NCI-H2227 treated with DMSO at 0.1 percent for 48 hours (cell line): Measurements from ENCODE around the gene B4GALT2.

Experiments
- DNase-seq: peaks from one replicate; lab custom pipeline; 2025; lab: John Stamatoyannopoulos, UW

B4GALT2 gene

DNA sequence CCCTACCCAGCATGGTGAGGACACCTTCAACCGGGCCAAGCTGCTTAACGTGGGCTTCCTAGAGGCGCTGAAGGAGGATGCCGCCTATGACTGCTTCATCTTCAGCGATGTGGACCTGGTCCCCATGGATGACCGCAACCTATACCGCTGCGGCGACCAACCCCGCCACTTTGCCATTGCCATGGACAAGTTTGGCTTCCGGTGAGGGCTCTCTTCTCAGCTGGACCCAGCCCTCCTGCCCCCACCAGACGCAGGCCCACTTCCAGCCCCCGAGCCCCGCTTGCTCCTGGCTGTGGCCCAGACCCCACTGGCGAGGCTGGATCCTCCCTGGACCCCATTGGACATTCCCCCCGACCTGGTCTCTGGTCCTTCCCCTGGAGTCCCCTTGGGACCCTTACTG, 5.8 kb downstream of the B4GALT2 start:
- no peak for DNase-seq

- DNase-seq, result no peak
These were observed 7.1 kb downstream of the B4GALT2 start for GRCh38 chr1:43985984-43986595.

- DNase-seq, result no peak
These were observed 7.7 kb downstream of the B4GALT2 start for GRCh38 chr1:43986712-43987111.

- DNase-seq, result no peak
These were observed 8.3 kb downstream of the B4GALT2 start for GRCh38 chr1:43987159-43987902.

GRCh38 chr1:43990271-43991199, 11.5 kb downstream of the B4GALT2 start:
- no peak for DNase-seq

DNA sequence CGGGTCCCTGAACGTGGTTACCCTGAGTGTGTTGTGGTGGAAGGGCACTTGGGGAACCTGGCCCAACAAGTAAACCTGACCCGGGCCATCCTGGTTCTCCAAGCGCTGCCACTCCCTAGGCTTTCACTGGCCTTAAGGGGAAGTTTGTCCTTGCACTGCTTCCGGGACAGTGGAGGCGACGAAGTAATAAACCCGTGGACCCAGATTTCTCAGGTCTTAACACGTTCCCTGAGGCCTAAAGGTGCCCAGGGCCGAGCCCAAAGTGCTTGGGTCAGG, 12.1 kb downstream of the B4GALT2 start:
- DNase-seq, result no peak

DNA sequence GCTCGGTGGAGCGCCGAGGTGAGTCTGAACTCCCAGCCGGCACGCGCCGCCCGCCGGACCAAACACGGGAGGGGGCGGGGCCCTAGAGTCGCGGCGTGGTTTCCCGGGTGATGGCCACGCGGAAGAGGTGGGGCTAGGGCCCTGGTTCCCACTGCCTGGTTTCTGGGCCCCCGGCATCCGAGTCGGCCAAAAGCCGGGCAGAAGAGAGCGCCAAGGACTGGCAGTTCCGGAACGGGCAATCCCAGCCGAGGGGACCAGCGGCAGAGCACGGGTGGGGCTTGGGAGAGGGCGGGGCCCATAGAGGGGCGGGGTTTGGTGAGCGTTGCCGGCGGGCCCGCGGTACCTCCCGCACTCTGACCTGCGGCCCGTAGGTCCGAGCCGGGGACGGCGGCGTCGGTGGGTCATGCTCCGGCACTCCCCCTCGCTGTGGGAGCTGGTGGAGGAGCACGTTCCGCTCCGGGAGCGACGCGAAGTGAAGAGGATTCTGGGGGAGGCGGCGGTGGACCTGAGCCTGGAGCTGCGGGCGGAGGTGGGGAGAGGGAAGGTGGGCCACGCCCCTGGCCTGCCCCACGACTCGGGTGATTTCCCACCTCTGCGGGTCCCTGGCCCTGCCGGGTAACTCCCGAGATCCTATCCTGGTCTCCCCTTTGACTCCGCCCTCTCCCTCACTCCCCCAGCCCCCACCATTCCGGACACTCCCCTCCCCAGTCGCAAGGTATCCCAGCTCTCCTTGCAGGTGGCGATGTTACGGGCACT, 12.6 kb downstream of the B4GALT2 start, which contains the start of gene CCDC24:
Gene CCDC24, plus strand, starts transcription at position 124 of the 756 bp plus-strand sequence. Its CDS starts 280 bp downstream, at position 404.
- DNase-seq, result peak; percentile 85

DNA sequence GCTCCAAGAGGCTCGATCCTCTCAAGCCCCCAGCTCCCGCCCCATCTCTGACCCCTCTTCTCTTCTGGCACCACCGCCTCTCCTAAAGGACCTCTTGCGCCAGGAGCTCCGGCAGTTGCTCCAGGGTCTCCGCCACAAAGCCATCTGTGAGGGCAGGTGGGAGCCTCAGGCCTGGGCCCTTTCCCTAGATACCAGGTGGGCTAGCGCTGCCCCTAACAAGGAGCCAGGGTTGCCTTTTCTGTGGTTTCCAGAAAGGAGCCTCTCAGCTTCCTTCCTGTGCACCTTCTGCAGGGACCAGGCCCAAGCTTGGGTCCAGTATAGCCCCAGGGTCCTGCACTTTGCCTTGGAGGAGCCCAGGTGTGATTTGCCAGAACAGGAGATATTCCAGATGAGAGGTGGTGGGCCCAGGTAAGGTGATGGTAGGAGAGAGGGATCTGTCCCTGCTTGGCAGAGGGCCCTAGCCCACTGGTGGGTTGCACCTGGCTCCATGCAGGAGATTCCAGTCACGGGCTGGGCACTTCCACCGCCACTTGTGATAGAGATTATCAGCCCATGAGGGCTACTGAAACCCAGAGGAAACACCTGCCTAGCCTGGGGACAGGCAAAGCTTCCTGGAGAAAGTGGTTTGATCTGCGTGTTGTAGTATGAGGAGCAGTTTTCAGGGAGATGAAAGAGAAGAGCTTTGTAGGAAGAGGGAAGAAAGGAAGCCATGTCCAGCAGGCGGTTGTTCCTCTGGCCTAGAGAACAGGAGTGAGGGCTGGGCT, 13.4 kb downstream of the B4GALT2 start:
- DNase-seq, result no peak

DNA sequence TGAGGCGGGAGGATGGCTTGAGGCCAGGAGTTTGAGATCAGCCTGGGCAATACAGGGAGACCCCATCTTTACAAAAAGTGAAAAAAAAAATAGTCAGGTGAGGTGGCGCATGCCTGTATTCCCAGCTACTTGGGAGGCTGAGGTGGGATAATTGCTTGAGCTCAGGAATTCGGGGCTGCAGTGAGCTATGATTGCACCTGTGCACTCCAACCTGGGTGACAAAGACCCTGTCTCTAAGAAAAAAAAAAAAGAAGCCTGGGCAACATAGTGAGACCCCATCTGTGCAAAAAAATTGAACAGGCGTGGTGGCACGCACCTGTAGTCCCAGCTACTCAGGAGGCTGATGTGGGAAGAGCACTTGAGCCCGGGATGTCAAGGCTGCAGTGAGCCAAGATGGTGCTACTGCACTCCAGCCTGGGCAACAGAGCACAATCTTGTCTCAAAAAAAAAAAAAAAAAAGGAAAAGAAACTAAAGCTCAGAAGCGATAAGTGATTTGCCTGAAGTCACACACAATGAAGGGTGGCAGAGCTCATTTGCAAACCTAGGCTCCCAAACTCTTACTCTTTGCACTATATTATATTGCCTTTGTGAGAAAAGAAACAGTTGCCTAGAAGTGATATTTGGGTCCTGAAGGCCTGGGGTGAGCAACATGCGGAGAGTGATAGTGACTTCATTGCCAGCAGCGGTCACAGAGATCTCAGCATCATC, 14.3 kb downstream of the B4GALT2 start:
- DNase-seq, result no peak

- no peak for DNase-seq
These were observed 15.1 kb downstream of the B4GALT2 start for GRCh38 chr1:43994071-43994470.

GRCh38 chr1:43994794-43995790, 16.1 kb downstream of the B4GALT2 start:
- no peak for DNase-seq

- DNase-seq, result no peak
These were observed 17.1 kb downstream of the B4GALT2 start for GRCh38 chr1:43995984-43996732.

- no peak for DNase-seq
These were observed 17.7 kb downstream of the B4GALT2 start for GRCh38 chr1:43996733-43997115.

GRCh38 chr1:43997295-43997999, 18.4 kb downstream of the B4GALT2 start:
- DNase-seq, result no peak

GRCh38 chr1:43998000-43998378, 19.0 kb downstream of the B4GALT2 start:
- no peak for DNase-seq

GRCh38 chr1:43999455-43999854, 20.4 kb downstream of the B4GALT2 start:
- no peak for DNase-seq

- no peak for DNase-seq
These were observed 21.2 kb downstream of the B4GALT2 start for GRCh38 chr1:44000122-44000665.

GRCh38 chr1:44002165-44002564, 23.2 kb downstream of the B4GALT2 start:
- no peak for DNase-seq
